GM21390 (cell line): ENCODE data around the gene NAGPA.

Experiments used
- ATAC-seq: cut with Tn5 transposase; IDR thresholded peaks from one replicate; pipeline ENCODE4 v1.9.1; 2021; ENCODE audit not compliant: unreplicated experiment

The NAGPA gene

DNA sequence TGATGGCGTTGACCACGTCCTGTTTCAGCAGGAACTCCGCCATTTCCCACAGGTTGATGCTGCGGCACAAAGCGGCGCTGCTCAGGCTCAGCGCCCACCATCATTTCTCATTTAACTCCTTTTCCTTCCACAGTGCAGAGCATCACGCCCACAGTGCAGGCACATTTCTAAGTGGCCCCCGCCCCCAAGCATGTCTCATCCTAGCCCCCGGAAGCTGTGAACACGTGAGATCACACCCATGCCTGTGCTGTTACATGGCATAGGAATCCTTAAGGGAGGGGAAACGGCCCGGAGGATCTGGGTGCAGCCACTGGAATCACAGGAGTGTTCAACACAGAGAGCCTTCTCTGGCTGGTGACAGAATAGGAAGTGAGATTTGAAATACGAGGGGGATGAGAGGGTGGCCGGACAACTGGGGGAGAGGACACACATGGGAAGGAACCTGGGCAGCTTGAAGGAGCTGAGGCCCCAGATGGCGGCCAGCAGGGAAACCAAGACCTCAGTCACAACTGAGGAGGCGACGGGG lies 4.7 kb downstream of the NAGPA start:
- ATAC-seq = no peak

DNA sequence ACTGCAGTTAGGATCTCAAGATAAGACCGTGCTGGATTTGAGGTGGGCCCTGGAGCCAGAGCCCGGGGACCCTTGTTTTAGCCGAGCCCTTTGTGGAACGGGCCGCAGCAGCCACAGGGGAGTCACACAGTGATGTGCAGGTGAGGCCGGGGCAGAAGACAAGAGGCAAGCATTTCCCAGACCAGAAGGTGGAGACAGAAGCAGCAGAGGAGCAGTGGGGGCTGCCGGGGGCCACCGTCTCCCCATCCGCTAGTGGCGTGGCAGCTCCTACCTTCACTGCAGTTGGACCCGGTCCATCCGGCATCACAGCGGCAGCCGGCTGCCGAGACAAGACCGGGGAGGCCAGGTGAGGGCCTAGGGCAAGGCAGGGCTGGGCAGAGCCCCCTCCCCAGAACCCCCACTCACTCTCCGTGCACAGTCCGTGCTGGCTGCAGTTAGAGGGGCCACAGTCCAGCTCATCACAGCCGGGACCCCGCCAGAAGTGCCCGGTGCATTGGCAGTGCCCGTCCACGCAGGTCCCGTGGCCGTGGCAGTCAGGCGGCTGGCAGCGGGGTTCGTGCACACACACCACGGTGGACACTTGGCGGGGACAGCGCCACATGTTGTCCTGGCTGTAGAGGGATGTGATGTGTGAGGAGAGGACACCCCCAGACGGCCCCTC lies 6.0 kb downstream of the NAGPA start:
- no peak for ATAC-seq

DNA sequence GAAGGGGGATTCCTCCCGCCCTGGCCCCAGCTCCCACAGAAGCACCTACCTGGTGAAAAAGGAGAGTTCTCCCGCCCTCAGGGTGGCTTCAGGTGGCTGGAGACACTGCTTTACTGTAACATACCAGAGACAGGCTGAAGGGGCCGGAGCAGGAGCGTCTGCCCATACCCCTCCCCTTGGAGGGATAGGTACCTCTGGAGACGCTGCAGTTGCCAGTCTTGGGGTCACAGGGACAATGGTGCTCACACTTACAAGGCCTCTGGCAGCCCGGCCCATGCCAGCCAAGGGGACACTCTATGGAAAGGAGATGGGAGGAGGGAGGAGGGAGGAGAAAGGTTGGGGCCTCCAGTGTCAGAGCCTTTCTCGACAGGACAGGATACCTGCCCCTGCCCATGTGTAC lies 6.6 kb downstream of the NAGPA start:
- ATAC-seq = no peak

DNA sequence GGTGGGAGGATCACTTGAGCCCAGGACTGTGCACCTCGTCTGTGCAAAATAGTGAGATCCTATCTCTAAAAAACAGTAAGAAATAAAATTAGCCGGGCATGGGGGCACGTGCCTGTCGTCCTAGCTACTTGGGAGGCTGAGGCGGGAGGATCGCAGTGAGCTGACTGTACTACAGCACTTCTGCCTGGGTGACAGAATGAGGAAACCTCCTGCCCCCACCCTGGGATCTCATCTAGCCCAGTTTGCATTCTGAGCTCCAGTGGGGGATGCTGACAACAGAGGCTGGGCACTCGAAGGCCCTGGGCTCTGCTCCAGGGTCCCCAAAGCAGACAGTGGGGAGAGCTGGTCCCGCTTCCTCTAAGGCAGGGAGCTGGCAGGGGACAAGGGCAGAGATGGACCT lies 7.1 kb downstream of the NAGPA start:
- ATAC-seq = no peak

DNA sequence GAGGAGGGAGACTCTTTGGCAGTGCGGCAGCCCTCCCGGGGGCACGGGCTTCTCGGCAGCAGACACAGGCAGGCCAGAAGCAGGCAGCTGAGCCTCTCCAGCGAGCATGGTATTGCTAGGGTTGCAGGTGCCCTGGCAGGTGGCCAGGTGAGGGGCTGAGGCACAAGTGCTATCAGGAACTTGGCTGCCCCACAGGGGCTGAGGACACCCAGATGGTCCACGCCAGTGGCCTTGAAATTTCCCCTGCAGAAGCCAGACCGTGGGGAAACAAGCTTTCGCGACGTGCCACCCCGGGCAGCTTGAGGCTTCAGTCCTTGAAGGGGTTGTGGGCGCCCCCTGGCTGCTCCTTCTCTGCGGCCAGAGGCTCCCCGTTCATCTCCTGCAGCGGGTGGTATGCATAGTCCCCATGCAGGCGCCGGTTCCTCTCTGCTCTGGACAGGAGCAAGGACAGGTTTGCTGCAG lies 8.5 kb downstream of the NAGPA start:
- no peak for ATAC-seq

DNA sequence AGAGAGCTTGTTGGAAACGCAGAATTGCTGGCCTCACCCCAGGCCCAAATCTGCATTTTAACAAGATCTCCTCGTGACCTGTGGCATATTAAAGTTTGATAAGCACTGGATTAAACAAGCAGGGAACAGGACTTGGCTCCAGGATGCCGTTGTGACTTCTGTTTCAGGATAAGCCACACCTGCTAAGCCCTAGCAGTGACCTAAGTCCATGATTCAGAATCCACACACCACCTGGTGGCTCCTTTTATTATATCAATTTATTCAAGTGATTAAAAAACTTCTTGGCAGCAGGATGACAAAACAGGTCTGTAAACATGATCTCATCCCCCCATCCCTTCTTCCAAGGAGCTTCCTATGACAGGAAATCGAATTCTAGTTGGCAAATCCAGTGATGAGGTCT lies 9.1 kb downstream of the NAGPA start:
- ATAC-seq = no peak

DNA sequence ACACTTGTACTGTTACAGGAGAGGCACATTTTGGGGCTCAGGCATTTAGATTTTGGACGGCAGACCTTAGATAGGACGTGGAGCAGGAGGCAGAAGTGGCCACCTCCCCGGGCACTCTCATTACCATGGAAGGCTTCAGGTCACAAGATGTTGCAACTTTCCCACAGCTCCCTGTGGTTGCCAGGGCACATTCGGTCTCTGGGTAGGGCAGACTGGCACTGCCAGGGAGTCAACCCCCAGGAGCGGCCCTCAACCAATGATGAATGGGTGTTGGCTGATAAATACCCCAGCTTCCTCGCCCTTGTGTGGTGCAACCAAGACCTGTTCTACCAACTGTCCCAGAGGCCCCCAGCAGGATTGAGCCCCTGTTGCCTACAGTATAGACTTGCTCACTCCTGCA lies 11.2 kb downstream of the NAGPA start:
- ATAC-seq = no peak

DNA sequence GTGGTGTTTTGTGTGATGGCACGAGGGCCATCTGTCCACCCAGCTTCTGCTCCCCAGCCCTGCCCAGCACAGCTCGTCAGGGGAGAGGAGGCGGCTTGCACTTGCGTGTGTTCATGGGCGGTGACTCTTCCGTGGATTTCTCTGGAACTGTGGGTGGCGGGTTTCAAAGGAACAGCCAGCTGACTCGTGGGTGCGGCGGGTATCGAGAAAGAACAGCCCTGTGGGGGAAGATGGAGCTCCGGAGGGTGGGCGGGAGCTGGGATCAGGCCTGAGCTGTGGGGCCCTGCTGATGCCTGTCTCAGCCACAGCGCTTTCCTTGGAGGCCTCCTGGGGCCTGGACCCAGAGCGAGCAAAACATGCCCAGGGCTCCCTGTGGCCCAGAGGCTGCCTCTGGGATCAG lies 13.2 kb downstream of the NAGPA start:
- no peak for ATAC-seq

DNA sequence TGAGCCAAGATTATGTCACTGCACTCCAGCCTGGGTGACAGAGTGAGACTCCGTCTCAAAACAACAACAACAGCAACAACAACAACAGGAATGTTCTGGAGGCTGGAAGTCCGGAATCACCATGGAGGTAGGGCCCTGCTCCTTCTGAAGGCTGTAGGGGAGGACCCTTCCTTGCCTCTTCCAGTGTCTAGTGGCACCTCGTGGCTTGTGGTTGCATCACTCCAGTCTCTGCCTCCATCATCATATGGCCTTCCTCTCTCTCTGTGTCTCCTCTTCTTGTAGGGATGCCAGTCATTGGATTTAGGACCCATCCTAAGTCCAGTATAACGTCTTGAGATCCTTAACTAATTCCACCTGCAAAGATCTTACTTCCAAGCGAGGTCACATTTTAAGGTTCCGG lies 14.0 kb downstream of the NAGPA start:
- no peak for ATAC-seq

DNA sequence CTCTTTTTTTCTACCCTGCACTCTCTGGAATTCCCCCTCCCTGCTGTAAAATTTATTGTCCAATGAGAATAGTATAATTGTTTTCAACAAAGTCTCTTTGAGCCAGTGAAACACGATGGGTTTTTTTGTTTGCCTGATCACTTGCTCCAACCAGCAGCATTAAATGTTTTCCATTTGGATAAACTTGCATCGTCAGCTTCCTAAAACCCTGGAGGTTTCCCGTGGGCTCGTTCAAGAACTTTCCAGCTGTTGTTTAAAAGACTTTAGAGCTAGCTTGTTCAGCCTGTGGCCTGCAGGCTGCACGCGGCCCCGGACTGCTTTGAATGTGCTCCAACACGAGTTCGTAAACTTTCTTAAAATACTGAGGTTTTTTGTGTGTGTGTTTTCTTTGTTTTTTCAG lies 14.9 kb downstream of the NAGPA start:
- ATAC-seq = no peak

DNA sequence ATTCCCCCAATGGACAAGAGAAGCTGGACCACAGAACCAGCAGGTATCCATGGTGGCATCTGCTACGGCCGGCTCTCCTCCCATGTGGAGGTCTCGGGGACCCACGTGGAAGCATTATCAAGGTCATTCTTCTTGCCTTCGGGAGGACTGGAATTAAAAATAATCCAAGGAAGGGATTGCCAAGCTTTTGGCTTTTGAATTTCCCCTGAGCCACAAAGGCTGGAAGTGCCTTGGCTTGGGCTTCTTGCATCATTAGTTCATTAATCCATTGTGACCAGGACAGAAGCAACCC lies 16.1 kb downstream of the NAGPA start:
- no peak for ATAC-seq

DNA sequence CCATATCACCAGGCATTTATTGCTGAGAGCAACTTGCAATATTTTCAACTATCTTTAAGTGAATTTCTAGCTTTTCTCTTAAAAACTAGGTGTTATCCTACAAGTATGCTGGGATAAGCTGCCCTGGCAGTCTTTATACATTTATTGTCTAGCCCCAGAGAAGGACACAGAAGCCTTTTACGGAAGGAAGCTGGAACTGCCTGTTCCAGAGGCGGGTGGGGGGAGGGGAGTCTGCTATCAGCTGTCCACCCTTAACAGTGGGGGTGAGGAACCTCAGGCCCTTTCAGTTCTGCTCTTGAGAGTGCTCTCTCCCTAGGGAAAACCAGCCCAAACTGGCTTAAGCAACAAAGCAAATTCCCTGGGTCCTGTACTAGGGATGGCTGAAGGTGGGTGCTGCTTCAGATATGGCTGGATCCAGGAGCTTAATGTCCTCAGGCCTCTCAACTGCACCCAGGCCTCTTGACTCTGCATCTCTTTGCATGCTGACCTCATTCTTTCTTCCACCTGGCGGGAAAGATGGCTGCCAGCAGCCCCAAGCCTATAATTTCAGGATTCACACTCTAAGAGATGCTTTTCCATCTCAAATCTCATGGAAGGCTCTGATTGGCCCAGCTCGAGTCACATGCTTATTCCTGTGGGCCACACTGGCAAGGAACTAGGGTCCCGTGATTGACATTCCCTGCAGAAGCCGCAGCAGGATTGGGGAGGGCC lies 16.6 kb downstream of the NAGPA start:
- ATAC-seq = no peak

DNA sequence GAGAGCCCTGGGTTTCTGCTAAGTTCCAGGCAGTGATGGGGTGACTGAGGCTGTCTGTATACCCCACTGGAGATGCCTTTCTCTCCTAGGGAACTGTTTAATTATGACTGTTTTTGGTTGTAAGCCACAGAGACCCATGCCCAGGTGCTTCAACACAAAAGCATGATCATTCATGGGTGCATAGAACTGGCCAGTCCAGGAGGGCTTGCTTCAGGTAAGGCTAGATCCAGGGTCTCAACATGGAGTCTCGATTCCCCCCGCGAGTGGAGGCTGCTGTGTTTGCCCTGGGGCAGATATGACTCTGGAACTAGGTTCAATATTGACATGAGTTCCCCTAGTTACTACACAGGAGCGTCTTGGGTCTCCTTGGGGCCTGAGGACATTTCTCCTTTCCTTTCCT lies 17.8 kb downstream of the NAGPA start:
- ATAC-seq = no peak

DNA sequence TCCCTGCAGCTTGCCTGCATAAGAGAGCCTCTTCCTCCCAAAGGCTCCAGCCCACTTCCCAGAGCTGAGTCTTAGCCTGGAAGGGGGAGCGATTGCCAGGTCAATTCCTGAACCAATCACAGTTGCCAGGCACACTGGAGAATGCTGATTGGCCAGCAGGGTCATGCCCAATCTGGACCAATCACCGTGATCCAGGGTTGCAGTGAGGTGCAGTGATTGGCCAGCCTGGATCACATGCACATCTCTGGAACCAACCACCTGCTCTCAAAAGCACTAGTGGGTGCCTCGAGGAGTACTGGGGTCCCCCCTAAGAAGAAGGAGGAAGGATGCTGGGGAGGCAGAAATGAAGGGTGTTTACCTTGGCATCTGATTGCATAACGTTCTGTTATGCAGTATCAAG lies 18.4 kb downstream of the NAGPA start:
- ATAC-seq = no peak

DNA sequence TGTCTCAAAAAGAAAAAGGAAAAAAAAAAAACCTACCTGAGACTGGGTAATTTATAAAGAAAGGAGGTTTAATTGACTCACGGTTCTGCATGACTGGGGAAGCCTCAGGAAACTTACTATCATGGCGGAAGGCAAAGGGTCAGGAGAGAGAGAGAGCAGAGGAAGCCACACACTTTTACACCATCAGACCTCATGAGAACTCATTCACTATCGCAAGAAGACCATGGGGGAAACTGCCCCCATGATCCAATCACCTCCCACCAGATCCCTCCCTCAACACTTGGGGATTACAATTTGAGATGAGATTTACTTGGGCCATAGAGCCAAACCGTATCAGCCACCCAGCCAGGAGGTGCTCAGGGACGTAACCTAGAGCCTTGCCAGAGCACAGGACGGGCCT lies 20.8 kb downstream of the NAGPA start:
- ATAC-seq = no peak

DNA sequence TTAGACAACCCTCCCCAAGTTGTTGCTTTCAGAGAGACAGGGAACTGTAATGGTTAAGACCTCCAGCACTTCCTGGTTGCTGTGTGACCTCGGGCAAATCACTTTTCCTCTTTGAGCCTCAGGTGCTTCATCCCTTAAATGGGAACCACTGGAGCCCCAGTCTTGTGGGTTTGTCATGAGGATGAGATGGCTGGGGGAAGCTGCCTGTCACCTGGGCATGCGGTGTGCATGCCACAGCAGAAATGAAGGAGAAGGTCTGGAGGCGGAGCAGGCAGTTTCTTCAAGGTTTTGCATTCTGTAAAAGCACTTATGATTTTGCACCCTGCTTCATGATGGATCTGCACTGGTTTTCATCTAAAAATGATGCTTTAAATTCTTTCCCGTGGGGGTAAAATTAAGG lies 22.1 kb downstream of the NAGPA start:
- no peak for ATAC-seq

DNA sequence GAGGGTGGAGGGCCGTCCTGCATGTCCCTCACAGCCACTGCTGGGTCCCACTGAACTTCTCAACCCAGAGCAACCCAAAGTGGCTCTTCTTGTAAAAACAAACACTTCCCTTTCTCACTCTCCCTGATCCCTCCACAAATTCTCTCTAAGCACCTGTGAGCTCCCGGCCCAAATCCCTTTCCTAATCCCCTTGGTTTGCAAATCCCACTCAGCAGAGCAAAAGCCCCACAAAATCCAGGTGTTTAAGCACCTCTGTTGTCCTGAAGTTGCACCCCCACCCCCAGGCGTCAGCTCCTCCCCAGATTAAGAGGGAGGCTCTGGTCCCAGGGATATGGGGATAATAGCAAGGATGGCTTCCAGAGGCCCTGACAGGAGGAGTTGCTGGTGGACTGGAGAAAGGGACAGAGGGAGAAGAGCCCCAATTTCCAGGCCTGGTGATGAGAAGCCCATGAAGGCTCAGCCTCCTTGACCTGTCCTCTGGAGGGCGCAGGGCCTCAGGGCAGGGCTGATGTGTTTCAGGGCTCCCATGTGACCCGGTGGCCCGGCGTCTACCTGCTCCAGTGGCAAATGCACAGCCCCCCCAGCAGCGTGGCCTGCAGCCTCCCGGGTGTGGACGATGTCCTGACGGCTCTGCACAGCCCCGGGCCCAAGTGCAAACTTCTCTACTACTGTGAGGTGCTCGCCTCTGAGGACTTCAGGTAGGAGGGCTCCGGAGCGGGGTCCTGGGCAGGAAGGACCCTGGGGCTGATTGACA lies 23.0 kb downstream of the NAGPA start:
- ATAC-seq = no peak

DNA sequence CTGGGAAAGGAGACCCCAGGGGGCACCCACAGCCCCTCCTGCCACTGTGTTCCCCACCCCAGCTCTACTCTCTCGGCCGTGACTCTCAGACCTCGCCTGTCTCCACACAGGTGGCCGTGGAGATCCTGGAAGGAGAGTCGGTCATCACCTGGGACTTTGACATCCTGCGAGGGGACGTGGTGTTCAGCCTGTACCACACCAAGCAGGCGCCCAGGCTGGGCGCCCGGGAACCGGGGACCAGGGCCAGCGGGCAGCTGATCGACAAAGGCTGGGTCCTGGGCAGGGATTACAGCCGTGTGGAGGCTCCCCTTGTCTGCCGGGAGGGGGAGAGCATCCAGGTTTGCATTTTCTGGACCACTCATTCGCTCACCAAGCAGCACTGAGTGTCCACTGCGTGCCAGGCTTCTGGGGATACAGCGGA lies 25.4 kb downstream of the NAGPA start:
- ATAC-seq = no peak

DNA sequence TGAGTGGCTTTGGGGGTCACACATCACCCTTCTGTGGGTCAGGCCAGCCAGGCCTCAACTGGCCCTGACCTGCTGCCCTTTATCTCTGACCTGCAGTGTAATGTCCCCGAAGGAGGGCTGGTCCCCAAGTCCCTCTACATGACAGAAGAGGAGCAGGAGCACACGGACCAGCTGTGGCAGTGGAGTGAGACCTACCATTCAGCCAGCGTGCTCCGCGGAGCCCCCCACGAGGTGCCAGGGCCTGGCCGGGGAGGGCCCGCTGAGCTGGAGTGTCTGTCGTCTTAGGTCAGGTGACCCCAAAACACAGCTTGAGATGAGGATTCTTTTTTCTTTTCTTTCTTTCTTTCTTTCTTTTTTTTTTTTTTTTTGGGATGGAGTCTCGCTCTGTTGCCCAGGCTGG lies 26.5 kb downstream of the NAGPA start:
- ATAC-seq = no peak

DNA sequence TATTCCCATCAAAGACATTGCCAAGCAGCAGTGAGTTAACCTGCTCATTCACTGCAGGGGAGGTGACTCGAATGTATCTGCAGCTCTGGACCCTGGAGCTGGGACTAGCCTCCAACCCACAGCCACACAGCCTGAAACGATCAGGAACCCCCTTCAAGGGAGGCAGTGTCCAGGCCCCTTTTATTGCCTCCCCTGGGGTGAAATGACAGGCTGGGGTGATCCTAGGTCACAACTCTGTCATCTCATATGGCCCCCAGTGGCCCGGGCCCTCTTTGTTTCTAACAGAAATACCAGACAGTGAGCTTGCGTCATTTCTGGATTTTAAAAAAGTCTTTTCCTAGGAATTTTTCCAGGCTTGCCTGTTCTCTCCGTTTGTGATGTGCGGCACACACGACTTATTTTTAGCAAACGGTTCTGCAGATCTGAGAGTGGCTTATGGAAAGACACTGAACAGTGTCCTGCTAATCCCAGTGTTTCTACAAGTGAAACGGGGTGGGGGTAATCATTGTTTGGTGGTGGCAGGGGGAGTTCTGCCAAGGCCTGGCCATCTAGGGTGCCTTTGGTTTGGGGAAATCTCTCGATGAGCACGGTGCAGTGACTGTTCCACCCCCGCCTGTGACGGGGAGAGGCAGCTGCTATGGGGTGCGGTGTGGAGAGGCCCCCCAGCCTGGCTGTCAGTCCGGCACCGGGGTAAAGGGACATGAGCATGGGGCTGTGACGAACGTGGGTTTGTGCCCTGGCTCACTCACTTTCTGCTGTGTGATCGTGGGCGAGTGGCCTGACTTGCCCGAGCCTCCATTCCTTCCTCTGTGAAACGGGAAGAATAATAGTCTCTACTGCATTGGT lies 27.2 kb downstream of the NAGPA start:
- ATAC-seq = no peak

DNA sequence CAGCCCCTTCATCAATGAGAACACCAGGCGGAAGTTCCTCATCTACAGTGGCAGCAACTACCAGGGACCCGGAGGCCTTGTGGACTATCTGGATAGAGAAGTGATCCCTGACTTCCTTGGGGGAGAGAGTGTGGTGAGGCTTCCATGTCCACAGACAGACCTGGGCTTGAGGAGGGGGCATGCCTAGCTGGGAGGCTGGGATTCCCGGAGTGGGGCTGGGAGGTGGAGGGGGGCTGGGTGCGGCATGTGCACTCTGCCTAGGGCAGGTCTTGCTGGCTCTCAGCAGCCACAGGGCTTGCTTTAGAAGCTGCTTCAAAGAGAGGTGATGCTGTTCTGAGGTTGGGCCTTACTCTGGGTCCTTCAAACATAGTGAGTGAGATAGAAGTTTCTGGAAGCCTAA lies 27.8 kb downstream of the NAGPA start:
- ATAC-seq = no peak
